Gastroesophageal sphincter (tissue), 4 donors: ENCODE data around the gene EPHX1. TPM values are rescaled to one million over a fixed set of nuclear protein-coding genes. Genes with fewer than 3 reads are reported as not detected.
A peak's percentile ranks its signal among the peaks of the same experiment; 100 is the strongest.

ENCODE experiments used
- ATAC-seq: fragments of 150-250 bp; one replicate; pipeline ENCODE4 v1.9.1; 2016; ENCODE audit warnings: mild to moderate bottlenecking, moderate library complexity
- H3K27ac ChIP-seq, 4 donors: fragments of 200-600 bp; sonication (generic) in 3 of 4; 1 replicate in 3 of 4; 2 replicates in 1 of 4; pipeline ENCODE4 v1.5.1; 2016 to 2019
- H3K27me3 ChIP-seq: fragments of 200-600 bp; sonication (generic); one replicate; pipeline ENCODE4 v1.5.1; 2019
- H3K36me3 ChIP-seq, 2 donors: fragments of 200-600 bp; sonication (generic); one replicate each; pipeline ENCODE4 v1.5.1; 2019; ENCODE audit warnings: control low read depth in 1 of 2
- H3K4me1 ChIP-seq, 3 donors: fragments of 200-600 bp; sonication (generic); 1 replicate in 2 of 3; 2 replicates in 1 of 3; pipeline ENCODE4 v1.5.1; 2016 to 2019; ENCODE audit warnings: control low read depth in 2 of 3
- H3K4me3 ChIP-seq, 2 donors: fragments of 200-600 bp; sonication (generic); one replicate each; pipeline ENCODE4 v1.5.1; 2019; ENCODE audit warnings: mild to moderate bottlenecking in 1 of 2, moderate library complexity in 1 of 2
- H3K9me3 ChIP-seq, 3 donors: fragments of 200-600 bp; sonication (generic); one replicate each; pipeline ENCODE4 v1.5.1; 2017 to 2019; ENCODE audit warnings: control low read depth in 2 of 3
- CTCF ChIP-seq, 4 experiments: fragments of 200-600 bp in 2 of 4; fragments of 450-650 bp in 2 of 4; sonication (generic) in 1 of 4; IDR thresholded peaks; one replicate each; pipeline ENCODE4 v1.5.1; 2017 to 2019; ENCODE audit warnings: antibody characterized with exemption in 4 of 4, mild to moderate bottlenecking in 2 of 4, moderate library complexity in 2 of 4
- EP300 ChIP-seq: sonication (generic); formaldehyde crosslinking; IDR thresholded peaks from one replicate; pipeline ENCODE4 v1.6.1; 2017; ENCODE audit warnings: antibody characterized with exemption, mild to moderate bottlenecking
- POLR2A ChIP-seq, 2 donors: fragments of 450-650 bp; IDR thresholded peaks; one replicate each; pipeline ENCODE4 v1.6.1; 2017; ENCODE audit warnings: antibody characterized with exemption in 2 of 2, mild to moderate bottlenecking in 2 of 2, moderate library complexity in 1 of 2
- POLR2AphosphoS5 ChIP-seq: sonication (generic); formaldehyde crosslinking; IDR thresholded peaks from one replicate; pipeline ENCODE4 v1.6.1; 2017; ENCODE audit warnings: antibody characterized with exemption
- WGBS, 2 donors: methylation state at CpG; one replicate each; pipeline ENCODE4 v1.1.5; 2018; ENCODE audit warnings: low coverage in 1 of 2; 5-methylcytosine and 5-hydroxymethylcytosine counted together
- total RNA-seq, 4 donors: library from RNA; depleted of rRNA; stranded (reverse); fragments of >200 nt; gene quantifications; one replicate each; pipeline ENCODE4 v1.1.0, GENCODE V29; 2016

Gene EPHX1
- total RNA-seq, 4 donors from 2014 or later: 74.0 to 133 (median 101) TPM

GRCh38 chr1:225768662-225769426 is 41.1 kb upstream of the EPHX1 start:
- H3K27ac ChIP-seq: peak overlapping the region in 1 of 4 donors; percentile 64
- TF ChIP-seq EP300 (no peak), CTCF (IDR thresholded peaks at IDR 0.05) (no peak), POLR2AphosphoS5 (no peak), POLR2A (IDR thresholded peaks at IDR 0.05) (no peak)
- no peak overlapping the region for H3K4me3 ChIP-seq
- 98 to 100% methylated on average over 2 to 5 of the region's 9 CpGs for WGBS, 2 donors
- H3K36me3 ChIP-seq: no peaks in the 10 kb centered on the region
- H3K27me3 ChIP-seq: no peaks in the 10 kb centered on the region
- no peaks in the 10 kb centered on the region for H3K9me3 ChIP-seq
- no peak for ATAC-seq
- H3K4me1 ChIP-seq: peaks cover 0 to 69% (median 27%) of the 10 kb centered on the region in 3 donors

GRCh38 chr1:225769687-225770086 is 40.2 kb upstream of the EPHX1 start:
- H3K36me3 ChIP-seq: no peaks in the 10 kb centered on the region
- WGBS, 2 donors: 81 to 98% methylated on average over 3 to 4 of the region's 5 CpGs
- TF ChIP-seq EP300: no peak
- TF ChIP-seq POLR2A (IDR thresholded peaks at IDR 0.05): no peak
- no peak for TF ChIP-seq CTCF (IDR thresholded peaks at IDR 0.05)
- no peak for TF ChIP-seq POLR2AphosphoS5
- H3K4me1 ChIP-seq: peaks cover 0 to 61% (median 21%) of the 10 kb centered on the region in 3 donors
- H3K9me3 ChIP-seq: no peaks in the 10 kb centered on the region
- no peak for ATAC-seq
- H3K27me3 ChIP-seq: no peaks in the 10 kb centered on the region
- H3K4me3 ChIP-seq: no peak overlapping the region
- H3K27ac ChIP-seq: no peak overlapping the region

- no peak overlapping the region for H3K4me3 ChIP-seq
- no peaks in the 10 kb centered on the region for H3K9me3 ChIP-seq
- no peak for ATAC-seq
- H3K27ac ChIP-seq: peak overlapping the region in 1 of 4 donors; percentile 72
- H3K27me3 ChIP-seq: no peaks in the 10 kb centered on the region
- TF ChIP-seq POLR2A (IDR thresholded peaks at IDR 0.05): no peak
- no peak for TF ChIP-seq CTCF (IDR thresholded peaks at IDR 0.05)
- no peak for TF ChIP-seq EP300
- TF ChIP-seq POLR2AphosphoS5: no peak
- peaks cover 0 to 59% (median 21%) of the 10 kb centered on the region in 3 donors for H3K4me1 ChIP-seq
- H3K36me3 ChIP-seq: no peaks in the 10 kb centered on the region
- WGBS, 2 donors: 70 to 91% methylated on average over 3 to 10 of the region's 11 CpGs
Observed at GRCh38 chr1:225770561-225771248, 39.2 kb upstream of the EPHX1 start.

GRCh38 chr1:225771661-225772322 is 38.1 kb upstream of the EPHX1 start:
- ATAC-seq: no peak

More at GRCh38 chr1:225771661-225772322, 38.1 kb upstream of the EPHX1 start:
- Histone ChIP-seq H3K27me3 (no peaks in the 10 kb centered on the region), H3K27ac (peak overlapping the region; percentile 36 to 72 (median 66)), H3K4me1 (peaks cover 0 to 58% (median 22%) of the 10 kb centered on the region in 3 donors), H3K4me3 (no peak overlapping the region), H3K36me3 (no peaks in the 10 kb centered on the region), H3K9me3 (no peaks in the 10 kb centered on the region)
- WGBS, 2 donors: 53 to 86% methylated on average over 1 to 2 of the region's 4 CpGs
- TF ChIP-seq POLR2A (IDR thresholded peaks at IDR 0.05) (no peak), CTCF (IDR thresholded peaks at IDR 0.05) (no peak), EP300 (no peak), POLR2AphosphoS5 (no peak)
